Duodenal mucosa (tissue), 2 donors: ENCODE results near the gene ADGRD2.

Source experiments
- H3K27ac ChIP-seq: one replicate; pipeline ENCODE4 v1.7.0; 2013; ENCODE audit warnings: low read depth, low read length
- H3K27me3 ChIP-seq, 2 donors: one replicate each; pipeline ENCODE4 v1.7.0; 2013; ENCODE audit warnings: low read length in 2 of 2, control low read depth in 1 of 2; ENCODE audit not compliant: insufficient read depth in 2 of 2, control insufficient read depth in 1 of 2
- H3K36me3 ChIP-seq, 2 donors: one replicate each; pipeline ENCODE4 v1.7.0; 2013; ENCODE audit warnings: low read length in 2 of 2, control low read depth in 1 of 2; ENCODE audit not compliant: insufficient read depth in 2 of 2, control insufficient read depth in 1 of 2
- H3K4me1 ChIP-seq, 2 donors: one replicate each; pipeline ENCODE4 v1.7.0; 2013; ENCODE audit warnings: low read length in 2 of 2, control low read depth in 1 of 2; ENCODE audit not compliant: insufficient read depth in 2 of 2, control insufficient read depth in 1 of 2
- H3K4me3 ChIP-seq, 2 donors: one replicate each; pipeline ENCODE4 v1.7.0; 2013; ENCODE audit warnings: low read length in 2 of 2, low read depth in 1 of 2
- H3K9ac ChIP-seq, 2 donors: one replicate each; pipeline ENCODE4 v1.7.0; 2013; ENCODE audit warnings: low read length in 2 of 2, low read depth in 1 of 2
- H3K9me3 ChIP-seq, 2 donors: one replicate each; pipeline ENCODE4 v1.7.0; 2013; ENCODE audit warnings: low read length in 2 of 2, control low read depth in 1 of 2; ENCODE audit not compliant: control insufficient read depth in 1 of 2

ADGRD2 gene

GRCh38 chr9:124437086-124437485, 13.2 kb upstream of the ADGRD2 start:
- Histone ChIP-seq H3K4me3 (no peak overlapping the region), H3K9ac (no peak overlapping the region), H3K4me1 (no peaks in the 10 kb centered on the region), H3K27me3 (peaks cover 0 to 4% of the 10 kb centered on the region in 2 donors), H3K9me3 (no peaks in the 10 kb centered on the region), H3K36me3 (no peaks in the 10 kb centered on the region), H3K27ac (no peak overlapping the region)

GRCh38 chr9:124438091-124438490, 12.2 kb upstream of the ADGRD2 start:
- H3K27ac ChIP-seq, result no peak overlapping the region
- no peaks in the 10 kb centered on the region for H3K4me1 ChIP-seq
- no peak overlapping the region for H3K9ac ChIP-seq
- no peaks in the 10 kb centered on the region for H3K9me3 ChIP-seq
- peaks cover 0 to 4% of the 10 kb centered on the region in 2 donors for H3K27me3 ChIP-seq
- no peaks in the 10 kb centered on the region for H3K36me3 ChIP-seq
- H3K4me3 ChIP-seq, result no peak overlapping the region

- Histone ChIP-seq H3K27me3 (peaks cover 0 to 4% of the 10 kb centered on the region in 2 donors), H3K36me3 (no peaks in the 10 kb centered on the region), H3K9me3 (no peaks in the 10 kb centered on the region), H3K9ac (no peak overlapping the region), H3K27ac (no peak overlapping the region), H3K4me1 (no peaks in the 10 kb centered on the region), H3K4me3 (no peak overlapping the region)
These were observed 11.2 kb upstream of the ADGRD2 start for GRCh38 chr9:124439086-124439485.

- H3K9me3 ChIP-seq, result no peaks in the 10 kb centered on the region
- no peak overlapping the region for H3K9ac ChIP-seq
- H3K27me3 ChIP-seq, result peaks cover 0 to 4% of the 10 kb centered on the region in 2 donors
- no peaks in the 10 kb centered on the region for H3K4me1 ChIP-seq
- no peak overlapping the region for H3K27ac ChIP-seq
- H3K36me3 ChIP-seq, result no peaks in the 10 kb centered on the region
- H3K4me3 ChIP-seq, result no peak overlapping the region
These were observed 10.5 kb upstream of the ADGRD2 start for GRCh38 chr9:124439686-124440243.

GRCh38 chr9:124440786-124441185, 9.5 kb upstream of the ADGRD2 start:
- H3K4me1 ChIP-seq, result no peaks in the 10 kb centered on the region
- H3K27ac ChIP-seq, result no peak overlapping the region
- peaks cover 0 to 4% of the 10 kb centered on the region in 2 donors for H3K27me3 ChIP-seq
- H3K4me3 ChIP-seq, result no peak overlapping the region
- H3K9me3 ChIP-seq, result no peaks in the 10 kb centered on the region
- no peaks in the 10 kb centered on the region for H3K36me3 ChIP-seq
- H3K9ac ChIP-seq, result no peak overlapping the region

GRCh38 chr9:124441291-124441690, 9.0 kb upstream of the ADGRD2 start:
- Histone ChIP-seq H3K9ac (no peak overlapping the region), H3K9me3 (no peaks in the 10 kb centered on the region), H3K36me3 (no peaks in the 10 kb centered on the region), H3K27ac (no peak overlapping the region), H3K4me3 (no peak overlapping the region), H3K4me1 (no peaks in the 10 kb centered on the region), H3K27me3 (peaks cover 0 to 4% of the 10 kb centered on the region in 2 donors)

- Histone ChIP-seq H3K27ac (no peak overlapping the region), H3K27me3 (peaks cover 0 to 4% of the 10 kb centered on the region in 2 donors), H3K9me3 (no peaks in the 10 kb centered on the region), H3K36me3 (no peaks in the 10 kb centered on the region), H3K9ac (no peak overlapping the region), H3K4me1 (no peaks in the 10 kb centered on the region), H3K4me3 (no peak overlapping the region)
These were observed 7.9 kb upstream of the ADGRD2 start for GRCh38 chr9:124442379-124442778.

- Histone ChIP-seq H3K4me1 (no peaks in the 10 kb centered on the region), H3K9me3 (no peaks in the 10 kb centered on the region), H3K27me3 (peaks cover 0 to 4% of the 10 kb centered on the region in 2 donors), H3K4me3 (no peak overlapping the region), H3K27ac (no peak overlapping the region), H3K36me3 (no peaks in the 10 kb centered on the region), H3K9ac (no peak overlapping the region)
These were observed 7.4 kb upstream of the ADGRD2 start for GRCh38 chr9:124442826-124443225.

GRCh38 chr9:124443625-124444024, 6.6 kb upstream of the ADGRD2 start:
- H3K9ac ChIP-seq, result no peak overlapping the region
- H3K9me3 ChIP-seq, result no peaks in the 10 kb centered on the region
- peaks cover 0 to 7% of the 10 kb centered on the region in 2 donors for H3K27me3 ChIP-seq
- H3K27ac ChIP-seq, result no peak overlapping the region
- H3K4me3 ChIP-seq, result no peak overlapping the region
- H3K36me3 ChIP-seq, result no peaks in the 10 kb centered on the region
- no peaks in the 10 kb centered on the region for H3K4me1 ChIP-seq

GRCh38 chr9:124444166-124444565, 6.1 kb upstream of the ADGRD2 start:
- H3K9me3 ChIP-seq, result no peaks in the 10 kb centered on the region
- H3K36me3 ChIP-seq, result no peaks in the 10 kb centered on the region
- no peak overlapping the region for H3K27ac ChIP-seq
- H3K4me1 ChIP-seq, result no peaks in the 10 kb centered on the region
- H3K27me3 ChIP-seq, result peaks cover 0 to 7% of the 10 kb centered on the region in 2 donors
- H3K4me3 ChIP-seq, result no peak overlapping the region
- no peak overlapping the region for H3K9ac ChIP-seq

GRCh38 chr9:124447297-124447661, 3.0 kb upstream of the ADGRD2 start:
- Histone ChIP-seq H3K4me3 (no peak overlapping the region), H3K27ac (no peak overlapping the region), H3K9me3 (no peaks in the 10 kb centered on the region), H3K4me1 (peaks cover 0 to 4% of the 10 kb centered on the region in 2 donors), H3K36me3 (no peaks in the 10 kb centered on the region), H3K9ac (no peak overlapping the region), H3K27me3 (peaks cover 18 to 25% of the 10 kb centered on the region in 2 donors)
